NK-92 (cell line): ENCODE results near the gene CALHM4.
A peak's percentile ranks its signal among the peaks of the same experiment; 100 is the strongest.

Source experiments
- DNase-seq: peaks from one replicate; lab custom pipeline; 2025; ENCODE audit not compliant: unreplicated experiment; lab: John Stamatoyannopoulos, UW

CALHM4 gene

DNA sequence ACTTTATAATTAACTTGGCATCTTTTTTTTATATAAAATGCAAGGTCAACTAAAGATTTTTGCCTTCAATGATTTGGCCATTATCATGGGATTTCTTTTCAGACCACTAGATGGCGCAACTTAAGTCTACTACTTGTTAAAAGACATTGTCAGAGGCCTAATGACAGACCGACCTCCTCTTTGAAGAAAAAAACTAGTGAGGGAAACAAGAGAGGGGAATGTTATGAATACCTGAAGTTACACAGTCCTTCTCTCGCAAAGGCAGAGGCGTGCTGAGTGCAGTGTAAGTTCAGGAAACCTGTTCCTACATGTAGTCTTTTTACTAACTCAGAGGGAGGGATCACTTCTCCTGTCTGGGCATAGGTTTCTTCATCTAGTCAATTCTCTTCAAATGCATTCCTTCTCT, 17.3 kb upstream of the CALHM4 start:
- no peak for DNase-seq

DNA sequence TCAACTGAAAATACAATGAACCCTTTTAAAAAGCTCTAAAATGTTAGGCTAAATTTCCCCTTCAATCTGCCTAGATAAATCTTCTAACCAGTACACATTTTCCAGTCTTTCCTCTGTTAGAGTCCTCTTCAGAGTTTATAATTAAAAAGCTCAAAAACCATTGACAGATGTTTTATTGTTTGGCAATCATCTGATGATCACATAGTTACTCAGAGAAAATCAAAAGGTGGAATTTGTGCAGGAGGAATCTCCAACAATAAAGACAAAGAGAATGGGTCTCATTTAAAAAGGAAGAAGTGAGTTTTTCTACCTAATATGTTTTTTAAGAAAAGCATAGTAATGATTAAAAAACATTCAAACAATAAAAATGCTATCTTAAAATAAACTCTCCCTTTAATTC, 11.1 kb upstream of the CALHM4 start:
- no peak for DNase-seq

DNA sequence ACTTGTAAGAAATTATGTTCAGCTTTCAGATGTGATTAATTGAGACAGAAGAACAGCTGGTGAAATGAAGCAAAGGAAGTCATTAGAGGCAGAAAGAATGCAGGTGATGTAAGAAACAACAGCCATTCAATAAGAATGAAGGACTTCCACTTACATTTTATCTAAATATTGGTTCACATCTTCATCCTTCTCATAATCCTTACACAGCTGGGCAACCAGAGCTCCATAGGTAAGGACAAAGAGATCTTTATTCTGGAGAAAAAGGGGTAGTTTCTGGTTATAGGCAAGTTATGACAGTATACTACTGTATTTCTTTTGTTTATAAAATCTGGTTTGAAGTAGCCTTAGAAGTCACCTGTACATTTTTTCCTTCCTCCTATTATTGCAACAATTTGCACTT, 10.4 kb upstream of the CALHM4 start:
- DNase-seq: no peak

DNA sequence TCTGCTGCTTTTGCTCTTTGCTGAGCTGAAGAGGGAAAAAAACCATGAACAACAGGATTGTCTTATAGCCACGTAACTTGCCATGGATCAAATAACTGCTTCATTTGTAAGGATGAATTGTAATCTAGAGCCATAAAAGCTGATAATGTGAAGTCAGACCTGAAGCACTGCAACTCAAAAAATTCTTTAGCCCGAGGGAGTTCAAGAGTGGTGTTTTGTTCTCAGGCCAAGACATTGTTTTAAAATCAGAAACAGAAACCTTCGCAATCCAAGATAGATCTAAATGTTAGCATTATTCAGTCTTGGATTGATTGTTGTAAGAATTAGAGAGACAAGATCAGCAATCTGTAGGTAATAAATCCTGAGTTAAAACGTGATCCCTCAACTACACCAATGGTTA, 7.9 kb upstream of the CALHM4 start, which contains the start of gene TRAPPC3L:
Gene TRAPPC3L, minus strand, starts transcription at position 34 of the 400 bp plus-strand sequence. CDS start 170 bp downstream, outside the sequence.
- DNase-seq: no peak

DNA sequence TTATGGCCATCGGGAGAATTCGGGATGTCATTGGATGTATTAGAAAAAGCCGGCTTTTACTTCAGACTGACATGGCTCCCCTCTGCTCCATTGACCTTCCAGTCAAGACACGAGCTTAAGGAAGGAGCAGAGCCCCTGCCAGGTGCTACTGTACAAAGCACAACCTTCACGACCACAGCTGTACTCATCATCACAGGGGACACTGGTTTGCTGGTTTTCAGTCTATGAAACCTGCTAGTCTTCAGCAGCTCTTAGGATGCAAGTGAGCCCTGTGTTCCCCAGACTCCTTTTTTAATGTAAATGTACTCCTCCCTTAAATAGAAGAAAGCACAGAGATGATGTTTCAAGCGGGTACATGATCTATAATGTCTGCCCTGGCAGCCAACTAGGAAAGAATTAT, 6.2 kb upstream of the CALHM4 start:
- DNase-seq: no peak

DNA sequence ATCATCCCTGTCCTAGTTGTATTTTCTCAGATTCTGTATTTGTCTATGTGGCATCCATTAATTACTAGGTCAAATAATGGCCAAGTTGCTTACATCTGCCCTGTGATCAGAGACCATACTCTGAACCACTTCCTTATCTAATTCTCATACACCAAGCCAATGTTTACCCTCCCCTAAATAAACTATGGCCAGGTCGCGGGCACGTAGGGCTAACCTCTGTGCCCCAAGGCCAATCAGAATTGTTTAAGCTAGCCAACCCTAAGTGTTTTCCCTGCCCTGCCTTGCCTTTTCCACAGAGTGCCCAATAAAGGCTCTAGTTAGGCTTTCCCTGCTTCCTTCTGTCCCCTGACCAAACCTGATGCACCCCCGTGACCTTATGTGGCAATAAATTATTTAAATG, 2.8 kb upstream of the CALHM4 start:
- DNase-seq: no peak

DNA sequence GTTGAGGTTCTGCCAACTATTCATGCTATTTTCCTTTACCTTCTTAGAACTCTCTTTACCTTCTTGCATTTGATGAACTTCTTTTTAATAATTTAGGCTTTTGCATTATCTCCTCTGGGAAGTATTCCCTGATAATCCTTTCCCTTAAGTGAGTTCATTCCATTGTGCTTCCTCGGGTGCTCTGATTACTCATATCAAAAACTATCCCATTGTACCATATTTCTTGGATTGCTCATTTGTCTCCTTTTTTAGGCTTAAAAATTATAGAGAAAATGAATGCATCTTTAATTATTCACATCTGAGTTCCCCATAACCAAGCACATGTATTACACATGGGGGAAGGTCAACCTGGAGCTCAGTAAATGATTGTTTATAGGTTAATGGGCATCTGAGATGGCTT, 2.5 kb downstream of the CALHM4 start:
- no peak for DNase-seq

DNA sequence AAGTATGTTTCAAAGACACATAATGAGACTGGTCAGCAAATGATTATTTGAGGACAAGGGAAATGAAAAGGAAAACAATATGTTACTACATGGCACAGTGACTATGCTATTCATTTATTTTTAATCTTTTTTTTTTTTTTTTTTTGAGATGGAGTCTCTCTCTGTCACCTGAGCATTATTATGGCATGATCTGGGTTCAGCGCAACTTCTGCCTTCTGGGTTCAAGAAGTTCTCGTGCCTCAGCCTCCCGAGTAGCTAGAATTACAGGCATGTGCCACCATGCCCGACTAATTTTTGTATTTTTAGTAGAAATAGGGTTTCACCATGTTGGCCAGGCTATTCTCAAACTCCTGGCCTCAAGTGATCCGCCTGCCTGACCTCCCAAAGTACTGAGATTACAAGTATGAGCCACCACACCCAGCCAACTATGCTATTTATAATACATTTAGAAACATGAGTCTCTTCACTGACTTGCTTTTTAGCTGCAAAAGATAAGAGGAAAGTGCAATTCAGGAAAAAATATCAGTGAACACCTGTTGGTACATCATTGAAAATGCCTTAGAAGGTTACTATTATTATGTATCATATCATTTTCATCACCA, 3.4 kb downstream of the CALHM4 start:
- DNase-seq: no peak

DNA sequence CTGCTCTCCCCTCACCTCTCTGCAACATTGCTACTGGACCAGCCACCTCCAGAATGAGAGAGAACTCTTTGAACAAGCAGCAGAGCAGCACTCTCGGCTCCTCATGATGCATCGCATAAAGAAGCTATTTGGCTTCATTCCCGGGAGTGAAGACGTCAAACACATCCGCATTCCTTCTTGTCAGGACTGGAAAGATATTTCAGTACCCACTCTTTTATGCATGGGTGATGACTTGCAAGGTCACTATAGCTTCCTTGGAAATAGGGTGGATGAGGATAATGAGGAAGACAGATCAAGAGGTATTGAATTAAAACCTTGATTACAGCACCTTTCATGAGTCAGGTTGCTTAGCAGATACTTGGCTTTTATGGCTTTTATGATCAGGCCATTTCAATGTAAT, 4.3 kb downstream of the CALHM4 start:
- no peak for DNase-seq

DNA sequence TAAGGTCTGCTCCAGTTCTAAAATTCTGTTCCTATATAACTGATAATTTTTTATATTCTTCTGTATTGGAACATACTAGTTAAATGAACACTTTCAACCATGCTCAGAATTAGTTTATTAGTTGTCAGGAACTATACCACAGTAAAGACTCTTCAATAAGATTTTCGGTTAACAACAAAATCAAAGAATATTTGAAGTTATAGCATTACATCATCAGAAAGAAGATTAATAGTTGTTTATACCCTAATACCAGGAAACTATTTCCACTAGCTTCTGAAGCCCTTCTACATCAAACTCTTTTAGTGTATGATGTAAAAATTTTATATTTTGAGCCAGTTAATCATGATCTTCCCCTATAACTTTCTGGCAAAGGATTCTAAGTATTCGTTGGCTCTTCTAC, 6.6 kb downstream of the CALHM4 start:
- DNase-seq: no peak

DNA sequence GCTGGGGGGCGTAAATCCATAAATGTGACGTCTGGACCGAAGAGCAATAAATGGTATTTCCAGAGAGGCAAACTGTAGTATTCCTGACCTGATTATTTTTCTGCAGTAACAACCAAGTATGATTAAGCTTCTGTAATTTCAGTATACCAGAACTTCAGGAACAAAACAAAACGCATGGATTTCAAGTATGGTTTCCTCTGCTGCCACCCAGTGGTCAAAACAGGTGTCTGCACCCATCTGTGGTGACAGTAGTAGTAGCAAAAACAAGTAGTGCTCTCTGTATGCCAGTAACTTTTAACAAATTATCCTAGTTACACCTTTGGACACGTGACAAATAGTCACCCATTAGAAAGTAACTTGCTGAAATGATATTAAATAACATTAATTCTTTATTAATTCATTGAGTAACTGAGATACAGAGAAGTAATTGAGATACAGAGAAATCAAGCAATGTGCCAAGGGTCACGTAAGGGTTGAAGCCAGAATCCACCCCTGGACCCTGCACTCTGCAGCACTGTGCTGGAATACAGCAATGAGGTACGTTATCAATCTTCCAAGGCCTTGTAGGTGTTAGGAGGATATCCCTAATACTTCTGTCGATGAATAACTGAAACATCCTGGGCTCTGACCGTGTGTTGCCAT, 7.9 kb downstream of the CALHM4 start:
- DNase-seq: no peak

DNA sequence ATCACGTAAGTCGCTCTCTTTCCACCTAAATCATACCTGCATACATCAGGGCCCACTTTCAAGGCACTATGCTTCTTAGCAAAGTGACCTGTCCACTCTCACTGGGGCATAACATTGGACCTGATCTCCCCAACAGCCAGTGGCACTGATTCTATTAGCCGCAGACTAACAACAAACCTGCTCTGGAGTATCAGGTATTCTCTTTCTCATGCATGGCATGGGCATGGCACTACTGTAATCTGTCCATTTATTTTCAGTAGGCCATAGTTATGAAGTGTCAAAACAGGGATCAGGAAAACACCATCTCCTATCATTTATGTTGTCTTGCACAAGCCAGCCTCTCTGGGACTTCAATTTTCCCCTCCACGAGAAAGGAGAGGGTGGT, 8.5 kb downstream of the CALHM4 start:
- no peak for DNase-seq

DNA sequence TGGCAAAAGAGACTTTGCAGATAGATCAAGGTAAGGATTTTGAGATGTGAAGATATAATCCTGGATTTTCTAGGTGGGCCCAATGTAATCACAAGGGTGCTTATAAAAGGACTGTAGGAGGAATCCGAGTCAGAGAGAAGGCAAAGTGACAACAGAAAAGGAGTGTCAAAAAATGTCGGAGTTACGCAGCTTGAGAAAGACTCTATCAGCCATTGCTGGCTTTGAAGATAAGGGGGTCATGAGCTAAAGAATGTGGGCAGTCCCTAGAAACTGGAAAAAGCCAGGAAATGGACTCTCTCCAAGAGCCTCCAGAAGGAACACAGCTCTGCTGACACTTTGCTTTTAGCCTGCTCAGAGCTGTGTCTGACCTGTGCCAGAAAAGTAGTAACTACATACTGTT, 9.1 kb downstream of the CALHM4 start:
- no peak for DNase-seq

DNA sequence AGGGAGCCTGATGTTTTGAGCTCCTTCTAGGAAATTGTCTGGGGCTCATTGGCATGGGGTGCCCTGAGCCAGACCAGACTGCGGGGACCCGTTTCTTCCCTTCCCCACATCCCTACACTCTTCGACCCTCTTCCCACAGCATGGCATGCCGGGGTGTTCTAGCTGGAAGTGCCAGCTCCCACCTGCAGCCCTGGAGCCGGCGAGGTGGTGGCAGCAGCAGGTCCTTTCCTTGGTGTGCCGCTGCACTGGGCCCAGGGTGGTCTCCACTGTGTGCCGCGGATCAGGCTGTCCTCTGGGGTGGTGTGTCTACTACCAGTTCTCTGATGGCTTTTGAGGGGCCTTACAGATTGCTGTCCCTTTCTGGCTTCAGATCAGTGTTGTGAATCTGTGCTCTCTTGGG, 10.3 kb downstream of the CALHM4 start:
- no peak for DNase-seq

DNA sequence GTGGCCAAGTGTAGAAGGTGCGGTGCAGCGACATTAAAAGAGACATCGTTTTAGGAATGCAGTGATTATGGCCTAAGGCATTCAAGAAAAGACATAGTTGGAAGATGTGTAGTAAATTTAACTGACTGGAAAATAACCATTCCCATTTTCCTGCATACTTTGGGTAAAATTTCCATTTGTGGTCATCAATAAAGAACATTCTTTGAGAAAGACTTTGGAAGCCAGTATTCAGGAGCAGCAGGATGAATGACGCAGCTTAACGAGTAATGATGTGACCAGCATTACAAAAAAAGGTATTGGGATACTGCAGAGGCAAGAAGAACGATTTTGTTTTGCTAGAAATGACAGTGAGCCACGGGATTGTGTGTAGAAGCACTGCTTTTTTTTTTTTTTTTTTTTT, 10.8 kb downstream of the CALHM4 start:
- no peak for DNase-seq

DNA sequence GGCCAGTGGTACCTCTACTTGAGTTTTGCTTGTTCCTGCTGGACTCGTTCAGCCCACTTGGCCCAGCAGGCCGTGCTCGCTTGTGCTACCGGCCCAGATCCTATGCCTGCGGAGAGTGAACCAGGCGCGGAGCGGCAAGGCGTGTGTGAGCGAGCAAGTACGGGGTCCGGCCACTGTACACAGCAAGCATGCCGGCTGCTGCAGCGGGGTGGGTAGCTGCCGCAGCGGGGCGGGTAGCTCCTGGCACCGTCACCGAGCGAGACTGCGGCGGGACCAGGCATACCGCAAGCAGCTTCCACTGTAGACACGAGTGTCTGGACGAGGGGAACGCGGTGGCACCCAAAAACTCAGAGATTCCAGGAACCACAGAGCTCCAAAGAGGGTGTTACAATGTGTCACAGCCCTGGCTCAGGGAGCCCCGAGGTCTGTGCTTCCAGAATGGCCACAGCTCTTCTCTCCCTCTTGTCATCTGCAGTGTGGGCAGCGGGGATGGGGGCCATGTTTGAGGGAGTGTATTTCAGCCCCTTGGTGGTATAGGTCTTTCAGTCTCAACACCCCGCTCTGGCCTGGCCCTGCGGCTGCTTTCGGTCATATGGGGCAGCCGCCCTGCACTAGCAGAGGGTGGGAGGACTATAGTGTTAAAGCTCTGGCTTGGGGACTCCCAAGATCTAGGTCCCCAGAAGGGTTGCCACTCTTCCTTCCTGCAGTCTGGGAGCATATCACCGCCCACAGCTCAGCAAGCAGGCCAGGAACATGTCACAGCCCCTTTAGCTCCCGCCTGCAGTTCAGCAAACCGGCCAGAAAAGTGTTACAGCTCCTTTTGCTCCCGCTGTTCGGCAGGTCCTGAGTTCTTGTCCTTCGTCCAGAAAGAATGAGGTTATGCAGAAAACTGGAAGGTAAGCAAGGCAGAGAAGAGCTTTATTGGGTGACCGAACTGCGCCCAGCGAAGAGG, 11.6 kb downstream of the CALHM4 start:
- DNase-seq: no peak

DNA sequence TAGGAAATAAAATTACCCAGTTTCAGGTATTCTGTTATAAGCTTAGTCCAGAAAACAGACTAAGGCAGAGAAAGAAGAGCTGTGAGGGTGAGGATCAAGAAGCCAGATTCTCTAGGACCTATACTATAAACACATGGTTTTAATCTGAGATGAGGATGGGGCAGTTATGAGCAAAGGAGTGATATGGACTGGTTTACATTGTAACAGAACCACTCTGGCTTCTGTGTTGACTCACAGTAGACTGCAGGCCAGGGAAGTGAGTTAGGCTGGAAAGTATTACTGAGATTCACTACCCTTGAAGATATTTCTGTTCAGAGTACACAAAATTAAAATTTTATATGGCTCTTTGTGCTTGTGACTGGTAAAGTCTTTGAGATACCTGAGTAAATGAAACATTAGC, 14.6 kb downstream of the CALHM4 start:
- DNase-seq: no peak

DNA sequence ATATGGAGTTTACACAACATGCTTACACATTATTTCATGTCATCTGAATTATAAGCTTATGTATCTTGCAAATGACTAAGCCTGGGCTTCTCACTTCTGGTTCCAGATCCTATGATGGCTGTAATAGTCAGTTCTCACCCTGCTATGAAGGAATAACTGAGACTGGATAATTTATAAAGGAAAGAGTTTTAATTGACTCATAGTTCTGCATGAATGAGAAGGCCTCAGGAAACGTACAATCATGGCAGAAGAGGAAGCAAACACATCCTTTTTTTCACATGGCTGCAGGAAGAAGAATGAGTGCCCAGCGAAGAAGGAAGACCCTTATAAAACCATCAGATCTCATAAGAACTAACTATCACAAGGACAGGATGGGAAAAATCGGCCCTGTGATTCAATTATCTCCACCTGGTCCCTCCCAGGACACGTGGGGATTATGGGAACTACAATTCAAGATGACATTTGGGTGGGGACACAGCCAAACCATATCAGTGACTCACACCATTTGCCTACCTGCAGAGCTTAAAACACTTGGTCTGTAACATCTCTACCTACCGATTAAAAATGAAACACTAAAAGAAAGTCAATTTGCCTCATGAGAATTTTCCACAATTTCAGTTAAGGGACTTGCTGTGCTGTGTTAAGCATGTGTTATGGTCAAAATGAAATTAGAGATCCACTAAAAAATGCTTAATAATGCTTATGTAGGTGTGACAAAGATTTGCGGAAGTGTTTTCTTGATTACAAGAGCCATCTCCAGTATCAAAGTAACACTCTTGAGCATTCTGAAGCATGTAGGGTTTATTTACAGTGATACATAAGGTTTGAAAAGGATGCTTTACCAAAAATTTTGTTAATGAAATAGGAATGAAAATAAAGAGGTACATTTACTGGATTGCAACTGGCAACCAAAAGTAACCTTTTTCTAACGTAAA, 15.5 kb downstream of the CALHM4 start:
- DNase-seq: no peak

DNA sequence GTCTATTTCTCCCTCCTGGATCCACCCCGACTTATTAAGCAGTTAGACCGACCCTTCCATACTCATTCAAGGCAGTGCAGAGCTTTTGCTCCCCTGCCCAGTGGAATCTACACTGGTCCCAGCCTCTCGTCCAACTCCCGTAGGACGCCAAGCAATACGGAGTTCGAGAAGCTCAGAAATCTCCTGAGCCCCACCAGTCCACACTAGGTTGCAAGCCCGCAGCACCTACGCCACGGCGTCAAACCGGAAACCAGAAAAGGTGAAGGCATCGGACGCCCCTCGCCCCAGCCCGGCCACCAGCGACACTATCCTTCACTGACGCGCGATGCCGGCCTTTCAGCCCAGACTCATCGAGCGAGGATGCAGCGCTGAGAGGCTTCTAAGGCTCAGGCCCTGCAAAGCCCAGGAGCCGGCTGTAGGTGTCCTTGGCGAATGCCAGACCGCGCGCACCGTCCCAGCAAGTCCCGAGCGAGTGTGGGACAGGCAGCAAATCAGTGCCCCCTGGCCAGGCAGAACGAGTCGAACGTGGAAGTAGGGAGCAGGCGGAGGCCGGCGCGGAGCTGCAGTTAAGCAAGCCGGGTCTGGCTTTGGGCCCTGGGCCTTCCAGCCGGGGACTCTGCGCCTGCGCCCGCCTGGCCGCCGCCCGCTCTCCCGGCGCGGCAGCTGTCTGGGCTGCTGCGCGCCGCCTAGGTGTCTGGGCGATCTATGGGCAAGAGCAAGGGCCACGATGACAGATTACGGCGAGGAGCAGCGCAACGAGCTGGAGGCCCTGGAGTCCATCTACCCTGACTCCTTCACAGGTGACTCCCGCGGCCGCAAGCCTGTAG, 17.5 kb downstream of the CALHM4 start, which contains the start of gene RWDD1:
Gene RWDD1, plus strand, starts transcription at position 649 of the 827 bp plus-strand sequence. Its CDS starts 79 bp downstream, at position 728.
- peak; percentile 89 for DNase-seq

DNA sequence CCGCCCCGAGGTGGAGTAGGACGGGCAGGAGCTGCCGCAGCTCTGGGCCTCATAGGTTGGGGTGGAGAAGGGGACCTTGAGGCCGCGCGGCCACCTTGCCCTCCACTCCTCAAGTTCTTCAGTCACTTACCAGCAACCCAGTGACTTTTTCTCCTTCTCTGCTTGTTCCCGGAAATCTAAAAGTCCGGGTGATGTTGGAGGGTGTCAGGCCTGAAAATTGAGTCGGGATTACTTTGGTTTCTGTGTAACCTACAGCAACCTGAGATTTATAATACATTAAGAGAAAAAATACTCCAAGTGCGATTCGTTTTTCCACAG, 18.1 kb downstream of the CALHM4 start:
- DNase-seq: no peak
